IPS-18c (cell line): ENCODE measurements around the gene NAMPT.
"Not testable (repeated sequence)": the region's sequence is repeated elsewhere in the genome, so short reads cannot be mapped to it uniquely, and the experiment has no call there.

Experiments
- H3K4me3 ChIP-seq: 2 replicates; pipeline ENCODE4 v1.7.0; 2013; ENCODE audit warnings: low read depth, mild to moderate bottlenecking, low read length, moderate library complexity; ENCODE audit not compliant: insufficient read depth
- H3K9me3 ChIP-seq: one replicate; pipeline ENCODE4 v1.6.1; 2013; ENCODE audit warnings: mild to moderate bottlenecking, low read length, moderate library complexity; ENCODE audit not compliant: control insufficient read depth, insufficient read depth

The NAMPT gene

GRCh38 chr7:106312099-106312871 lies 27.5 kb upstream of the NAMPT start:
- Histone ChIP-seq H3K4me3 (no peak overlapping the region), H3K9me3 (no peaks in the 10 kb centered on the region)

DNA sequence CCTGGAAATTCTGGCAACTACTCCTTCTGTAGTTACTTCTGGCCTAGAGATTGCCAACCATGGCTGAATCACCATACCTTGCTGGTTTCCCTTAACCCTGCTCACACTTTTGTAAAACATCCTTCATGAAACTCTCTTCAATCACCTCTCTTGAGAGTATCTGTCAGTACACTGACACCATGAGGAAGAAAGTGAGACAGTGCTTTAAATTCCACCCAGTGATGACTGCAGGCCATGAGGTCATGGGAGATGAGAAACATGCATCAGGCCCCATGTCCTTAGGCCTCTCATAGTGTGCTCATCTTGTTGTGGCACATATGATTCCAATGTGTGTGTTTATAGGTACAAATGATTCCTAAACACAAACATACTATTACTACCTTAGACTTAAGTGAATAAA lies 24.6 kb upstream of the NAMPT start:
- Histone ChIP-seq H3K9me3 (no peaks in the 10 kb centered on the region), H3K4me3 (no peak overlapping the region)

GRCh38 chr7:106306256-106306655 lies 21.5 kb upstream of the NAMPT start:
- Histone ChIP-seq H3K9me3 (peaks cover 2% of the 10 kb centered on the region), H3K4me3 (no peak overlapping the region)

DNA sequence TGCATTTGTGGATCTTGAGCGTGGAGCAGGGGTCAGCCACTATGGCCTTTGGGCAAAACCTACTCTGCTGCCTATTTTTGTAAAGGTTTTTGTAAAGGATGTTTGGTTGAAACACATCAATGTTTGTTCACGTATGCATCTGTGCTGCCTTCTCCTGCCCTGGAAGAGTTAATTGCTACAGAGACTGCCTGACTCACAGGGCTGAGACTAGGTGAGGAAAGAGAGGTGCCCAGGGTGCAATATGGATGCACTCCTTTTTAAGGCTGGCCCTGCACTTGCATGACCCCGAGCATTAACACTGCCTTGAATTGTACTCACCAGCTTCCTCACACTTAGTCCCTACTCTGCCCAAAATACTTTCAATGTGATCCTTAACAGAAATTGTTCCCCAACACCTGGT lies 20.9 kb upstream of the NAMPT start:
- peaks cover 2% of the 10 kb centered on the region for H3K9me3 ChIP-seq
- no peak overlapping the region for H3K4me3 ChIP-seq

GRCh38 chr7:106304568-106304967 lies 19.8 kb upstream of the NAMPT start:
- no peak overlapping the region for H3K4me3 ChIP-seq

DNA sequence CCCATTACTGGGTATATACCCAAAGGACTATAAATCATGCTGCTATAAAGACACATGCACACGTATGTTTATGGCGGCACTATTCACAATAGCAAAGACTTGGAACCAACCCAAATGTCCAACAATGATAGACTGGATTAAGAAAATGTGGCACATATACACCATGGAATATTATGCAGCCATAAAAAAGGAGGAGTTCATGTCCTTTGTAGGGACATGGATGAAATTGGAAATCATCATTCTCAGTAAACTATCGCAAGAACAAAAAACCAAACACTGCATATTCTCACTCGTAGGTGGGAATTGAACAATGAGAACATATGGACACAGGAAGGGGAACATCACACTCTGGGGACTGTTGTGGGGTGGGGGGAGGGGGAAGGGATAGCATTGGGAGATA lies 13.8 kb upstream of the NAMPT start:
- not testable (repeated sequence) for H3K4me3 ChIP-seq, H3K9me3 ChIP-seq

More at GRCh38 chr7:106304568-106304967, 19.8 kb upstream of the NAMPT start:
- peaks cover 2% of the 10 kb centered on the region for H3K9me3 ChIP-seq

GRCh38 chr7:106298155-106298554 lies 13.4 kb upstream of the NAMPT start:
- H3K9me3 ChIP-seq, H3K4me3 ChIP-seq: not testable (repeated sequence)

DNA sequence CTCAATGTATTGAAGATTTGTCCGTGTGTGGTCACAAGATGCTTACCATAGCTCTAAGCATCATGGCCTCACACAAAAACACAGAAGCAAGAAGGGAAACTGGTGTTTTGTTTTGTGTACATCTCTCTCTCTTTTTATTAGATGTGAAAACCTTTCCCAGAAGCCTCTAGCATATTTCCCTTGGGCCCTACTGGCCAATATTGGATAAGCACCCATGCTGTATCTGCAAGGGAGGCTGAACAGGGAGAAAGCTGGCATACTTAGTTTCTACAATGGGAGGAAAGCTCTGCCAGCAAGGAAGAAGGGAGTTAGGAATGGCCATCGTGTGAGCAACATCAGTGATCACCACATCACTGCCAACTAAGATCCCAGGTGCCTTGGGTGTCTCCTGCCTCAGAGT lies 9.6 kb upstream of the NAMPT start:
- no peaks in the 10 kb centered on the region for H3K9me3 ChIP-seq
- H3K4me3 ChIP-seq: no peak overlapping the region

DNA sequence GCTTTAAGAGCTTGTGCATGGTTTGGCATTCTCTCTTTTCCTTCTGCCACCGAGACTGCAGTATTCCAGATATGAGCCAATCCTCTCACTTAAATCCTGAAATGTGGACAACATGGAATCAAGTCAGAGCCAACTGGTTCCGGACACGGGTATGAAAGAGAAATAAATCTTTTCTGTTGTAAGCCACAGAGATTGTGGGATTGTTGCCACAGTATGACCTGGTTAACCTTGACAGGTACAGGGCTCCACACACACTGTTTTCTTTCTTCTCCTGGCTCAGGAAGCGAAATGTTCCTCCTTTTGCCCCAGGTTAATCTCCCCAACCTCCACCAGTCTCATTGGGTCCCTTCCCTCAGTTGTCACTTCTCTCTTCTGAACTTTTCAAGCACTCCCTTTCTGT lies 6.5 kb upstream of the NAMPT start:
- Histone ChIP-seq H3K9me3 (no peaks in the 10 kb centered on the region), H3K4me3 (no peak overlapping the region)

DNA sequence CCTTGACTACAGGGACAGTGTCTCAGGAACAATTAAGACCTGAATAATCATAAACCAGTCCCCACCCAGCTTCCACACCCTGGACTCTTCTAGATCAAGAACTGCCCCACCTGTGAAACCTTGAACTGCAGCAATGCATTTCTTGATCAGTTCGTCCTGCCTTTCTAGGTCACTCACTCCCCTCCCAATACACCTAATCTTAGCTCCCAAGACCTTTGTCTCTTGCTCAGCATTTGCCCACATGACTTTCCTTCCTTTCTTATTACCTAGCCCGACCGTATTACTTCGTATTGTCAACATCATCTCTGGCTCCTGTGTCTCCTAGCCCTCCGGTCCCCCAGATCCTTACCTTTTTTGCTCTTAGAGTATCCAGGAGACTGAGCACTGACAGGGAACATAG lies 5.5 kb upstream of the NAMPT start:
- Histone ChIP-seq H3K9me3 (no peaks in the 10 kb centered on the region), H3K4me3 (no peak overlapping the region)

GRCh38 chr7:106289848-106290247 lies 5.1 kb upstream of the NAMPT start:
- Histone ChIP-seq H3K4me3 (no peak overlapping the region), H3K9me3 (no peaks in the 10 kb centered on the region)

DNA sequence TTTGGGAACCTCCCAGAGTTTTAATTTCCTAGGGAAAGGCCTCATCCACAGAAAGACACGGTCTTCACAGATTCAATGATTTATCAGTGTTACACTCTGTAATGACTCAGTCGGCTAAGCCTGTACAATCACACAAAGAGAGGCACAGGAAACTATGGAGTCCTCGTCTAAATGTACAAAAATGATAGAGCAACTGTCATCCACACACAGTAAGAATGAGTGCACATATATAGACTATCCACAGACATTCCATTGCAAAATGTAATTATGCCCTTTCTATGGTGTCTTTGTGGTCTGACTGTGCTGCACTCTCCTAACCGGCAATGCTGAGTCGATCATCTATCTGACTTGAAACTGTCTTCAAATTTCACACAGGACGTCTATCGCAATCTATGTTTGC lies 3.5 kb upstream of the NAMPT start:
- H3K9me3 ChIP-seq: no peaks in the 10 kb centered on the region
- H3K4me3 ChIP-seq: no peak overlapping the region

DNA sequence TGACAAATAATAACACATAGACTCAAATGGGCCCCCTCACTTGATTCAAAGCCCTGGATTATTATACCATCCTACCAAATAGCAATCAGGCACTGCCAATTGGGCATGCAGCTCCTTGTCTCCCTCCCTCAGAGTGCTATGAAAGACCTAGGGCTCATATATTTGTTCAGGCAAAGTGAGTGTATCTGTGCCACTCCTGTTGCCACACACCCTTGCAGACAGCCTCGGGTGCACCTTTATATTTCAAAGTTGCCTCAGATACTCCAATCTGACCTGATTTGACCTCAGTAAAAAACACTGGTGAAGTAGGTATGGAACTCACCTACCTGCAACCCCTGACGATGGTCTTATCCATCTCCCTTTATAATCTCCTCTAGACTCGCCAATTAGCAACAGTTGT lies 3.0 kb upstream of the NAMPT start:
- Histone ChIP-seq H3K4me3 (no peak overlapping the region), H3K9me3 (no peaks in the 10 kb centered on the region)

DNA sequence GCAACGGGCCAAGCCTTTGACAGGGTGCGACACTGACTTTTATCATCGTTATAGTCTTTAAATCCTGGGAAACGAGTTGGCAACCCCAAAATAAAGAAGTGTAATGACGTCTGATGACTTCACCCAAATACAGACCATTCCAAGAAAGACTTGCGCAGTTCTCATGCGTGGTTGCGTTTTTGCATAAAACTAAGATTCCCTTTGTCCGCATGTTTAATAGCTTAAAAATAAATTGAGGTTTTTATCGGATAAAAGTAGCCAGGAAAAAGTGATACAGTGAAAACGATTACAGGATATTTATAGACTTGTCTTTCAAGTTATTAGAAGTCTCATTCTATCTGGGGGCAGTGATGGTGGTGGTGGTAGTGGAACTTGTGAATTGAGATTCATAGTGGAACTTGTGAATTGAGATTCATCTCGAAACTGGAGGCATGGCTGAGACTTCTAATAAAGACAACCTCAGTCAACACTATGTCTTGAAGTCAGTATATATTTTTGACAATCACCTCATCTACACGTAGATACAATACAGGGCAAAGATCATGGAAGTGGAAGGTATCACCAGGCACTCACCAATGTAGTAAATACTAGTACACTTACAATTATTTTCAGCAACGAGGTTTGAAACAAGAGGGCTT lies 1.2 kb upstream of the NAMPT start:
- Histone ChIP-seq H3K9me3 (no peaks in the 10 kb centered on the region), H3K4me3 (peak overlapping the region; percentile 77; the same call in 1 of the 2 replicates)

DNA sequence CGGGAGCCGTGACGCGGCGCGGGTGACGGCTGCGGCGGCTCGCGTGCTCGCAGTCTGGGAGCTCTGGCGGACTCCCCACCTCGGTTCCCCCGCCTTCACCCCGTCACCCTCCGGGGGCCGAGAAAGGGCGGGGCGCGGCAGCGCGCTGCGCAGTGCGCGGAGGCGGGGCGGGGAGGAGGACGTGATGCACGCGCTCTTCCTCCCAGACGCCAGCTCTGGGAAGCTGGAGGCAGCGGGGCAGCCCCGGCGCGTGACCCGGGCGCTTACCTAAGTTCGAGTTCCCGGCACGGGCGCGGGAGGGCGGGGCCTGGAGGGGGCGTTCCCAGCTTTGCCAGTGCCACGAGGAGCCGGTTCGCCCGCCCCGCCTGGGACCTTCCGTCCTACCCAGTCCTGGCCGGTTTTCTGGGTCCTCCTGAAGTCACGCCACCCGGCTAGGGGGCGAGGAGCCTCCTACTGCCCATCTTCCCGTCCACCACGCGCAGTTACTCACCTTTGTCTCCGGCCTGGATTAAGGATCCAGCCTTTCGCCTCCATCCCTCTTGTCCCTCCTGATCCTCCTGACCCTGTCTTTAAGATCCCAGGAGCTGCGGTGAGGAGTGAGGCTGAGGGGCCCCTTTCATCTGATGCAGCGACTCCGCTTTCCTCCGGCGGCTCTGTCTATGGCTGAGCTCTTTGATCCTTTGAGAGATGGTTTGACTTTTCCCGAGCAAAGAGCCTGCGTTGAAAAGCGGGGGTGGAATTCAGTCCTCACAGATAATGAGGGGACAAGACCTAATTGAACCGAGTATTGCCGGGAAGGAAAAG lies 470 bp upstream of the NAMPT start:
- H3K9me3 ChIP-seq: no peaks in the 10 kb centered on the region
- peak overlapping the region; percentile 77 for H3K4me3 ChIP-seq

- H3K4me3 ChIP-seq: peak overlapping the region; percentile 77
Observed at GRCh38 chr7:106283831-106284713, 711 bp downstream of the NAMPT start.

GRCh38 chr7:106283501-106283830 lies 1.3 kb downstream of the NAMPT start:
- peak overlapping the region; percentile 77; the same call in 1 of the 2 replicates for H3K4me3 ChIP-seq

More at GRCh38 chr7:106283831-106284713, 711 bp downstream of the NAMPT start:
- no peaks in the 10 kb centered on the region for H3K9me3 ChIP-seq

More at GRCh38 chr7:106283501-106283830, 1.3 kb downstream of the NAMPT start:
- no peaks in the 10 kb centered on the region for H3K9me3 ChIP-seq
